Activated CD4-positive, alpha-beta memory T cell treated with anti-CD3 and anti-CD28 coated beads, Interleukin-2, amount 10 ng/mL, durations not matched to agents 7 days and 5 days (primary cell): ENCODE measurements around the gene FCER1G. TPM values are rescaled to one million over a fixed set of nuclear protein-coding genes. Genes with fewer than 3 reads are reported as not detected.

Experiments used
- CTCF ChIA-PET: fragments of 350-600 bp; sonication (Branson Sonifier 250); formaldehyde crosslinking; loops from one replicate; lab custom pipeline; 2021; ENCODE audit warnings: antibody characterized with exemption, inconsistent platforms; lab: Charles Lee
- POLR2A ChIA-PET: fragments of 350-600 bp; sonication (Branson Sonifier 250); formaldehyde crosslinking; loops from one replicate; lab custom pipeline; 2021; ENCODE audit warnings: antibody characterized with exemption; lab: Charles Lee
- DNase-seq: peaks from one replicate; pipeline ENCODE4 v3.0.0-alpha.2; 2020
- H3K27ac Mint-ChIP-seq: one replicate; pipeline ENCODE4 v1.8.0; 2021; ENCODE audit warnings: mild to moderate bottlenecking, mixed read lengths
- H3K27me3 Mint-ChIP-seq: one replicate; pipeline ENCODE4 v1.8.0; 2021; ENCODE audit warnings: mixed read lengths
- H3K36me3 Mint-ChIP-seq: one replicate; pipeline ENCODE4 v1.8.0; 2021; ENCODE audit warnings: low read depth, mixed read lengths
- H3K4me1 Mint-ChIP-seq: one replicate; pipeline ENCODE4 v1.8.0; 2021; ENCODE audit warnings: mixed read lengths
- H3K4me3 Mint-ChIP-seq: one replicate; pipeline ENCODE4 v1.8.0; 2021; ENCODE audit warnings: mild to moderate bottlenecking, mixed read lengths
- H3K9me3 Mint-ChIP-seq: one replicate; pipeline ENCODE4 v1.8.0; 2021; ENCODE audit warnings: mixed read lengths
- total RNA-seq, 2 experiments: library from RNA; stranded (reverse); gene quantifications; one replicate each; pipeline ENCODE4 v1.2.3, GENCODE V29; 2021

FCER1G gene
- total RNA-seq, 2 experiments from 2014 or later = 1.1 to 1.3 TPM

GRCh38 chr1:161261261-161262235, 46.5 kb downstream of the FCER1G start:
- peaks cover 10% of the 10 kb centered on the region for H3K9me3 Mint-ChIP-seq
- peaks cover 15% of the 10 kb centered on the region for H3K4me1 Mint-ChIP-seq
- ChIA-PET CTCF (interaction anchor here (0.8 kb wide), 1 partner anchor 30 kb away, joined by 4 read pairs; no protein-coding TSS in a partner anchor), POLR2A (no interaction called here)
- no peak overlapping the region for H3K27ac Mint-ChIP-seq
- peaks cover 14% of the 10 kb centered on the region for H3K36me3 Mint-ChIP-seq
- peaks cover 65% of the 10 kb centered on the region for H3K27me3 Mint-ChIP-seq
- DNase-seq = no peak
- H3K4me3 Mint-ChIP-seq = no peak overlapping the region

- H3K27me3 Mint-ChIP-seq = peaks cover 30% of the 10 kb centered on the region
- peaks cover 2% of the 10 kb centered on the region for H3K4me1 Mint-ChIP-seq
- DNase-seq = no peak
- POLR2A ChIA-PET = no interaction called here
- H3K9me3 Mint-ChIP-seq = no peaks in the 10 kb centered on the region
- H3K4me3 Mint-ChIP-seq = no peak overlapping the region
- no peak overlapping the region for H3K27ac Mint-ChIP-seq
- H3K36me3 Mint-ChIP-seq = no peaks in the 10 kb centered on the region
- CTCF ChIA-PET = interaction anchor here (1.7 to 1.8 kb wide), 2 partner anchors 35 to 39 kb away, joined by 3 to 4 read pairs; partner anchors contain the start of gene TOMM40L
Observed at GRCh38 chr1:161265305-161265704, 50.2 kb downstream of the FCER1G start.

- peaks cover 21% of the 10 kb centered on the region for H3K27me3 Mint-ChIP-seq
- ChIA-PET CTCF (no interaction called here), POLR2A (no interaction called here)
- no peaks in the 10 kb centered on the region for H3K9me3 Mint-ChIP-seq
- H3K27ac Mint-ChIP-seq = no peak overlapping the region
- peaks cover 2% of the 10 kb centered on the region for H3K4me1 Mint-ChIP-seq
- no peak overlapping the region for H3K4me3 Mint-ChIP-seq
- DNase-seq = no peak
- H3K36me3 Mint-ChIP-seq = no peaks in the 10 kb centered on the region
Observed at GRCh38 chr1:161266202-161266601, 51.1 kb downstream of the FCER1G start.

- Mint-ChIP-seq H3K27ac (no peak overlapping the region), H3K4me1 (peaks cover 2% of the 10 kb centered on the region), H3K4me3 (no peak overlapping the region), H3K27me3 (peaks cover 15% of the 10 kb centered on the region), H3K9me3 (no peaks in the 10 kb centered on the region), H3K36me3 (no peaks in the 10 kb centered on the region)
- DNase-seq = no peak
- ChIA-PET CTCF (no interaction called here), POLR2A (no interaction called here)
Observed at GRCh38 chr1:161266836-161267235, 51.7 kb downstream of the FCER1G start.

- peaks cover 12% of the 10 kb centered on the region for H3K27me3 Mint-ChIP-seq
- ChIA-PET POLR2A (no interaction called here), CTCF (no interaction called here)
- peaks cover 2% of the 10 kb centered on the region for H3K4me1 Mint-ChIP-seq
- H3K4me3 Mint-ChIP-seq = no peak overlapping the region
- H3K9me3 Mint-ChIP-seq = no peaks in the 10 kb centered on the region
- no peak overlapping the region for H3K27ac Mint-ChIP-seq
- H3K36me3 Mint-ChIP-seq = no peaks in the 10 kb centered on the region
- no peak for DNase-seq
Observed at GRCh38 chr1:161267321-161267720, 52.2 kb downstream of the FCER1G start.

Other genes starting within 250 kb of the FCER1G start
- gene F11R, start 194.1 kb upstream of the FCER1G start, total RNA-seq = 10 to 100 TPM; 13.9 to 16.2 TPM
- gene TSTD1, start 176.3 kb upstream of the FCER1G start, total RNA-seq = 10 to 100 TPM; 56.1 to 63.8 TPM
- 10 to 100 TPM; 67.4 to 68.0 TPM for gene USF1, start 169.3 kb upstream of the FCER1G start, total RNA-seq
- 100 to 1,000 TPM; 331 to 339 TPM for gene ARHGAP30, start 145.4 kb upstream of the FCER1G start, total RNA-seq
- gene NECTIN4, start 125.7 kb upstream of the FCER1G start, total RNA-seq = not detected
- gene KLHDC9, start 116.9 kb upstream of the FCER1G start, total RNA-seq = 1 to 10 TPM; 1.2 TPM
- gene PFDN2, start 97.3 kb upstream of the FCER1G start, total RNA-seq = 10 to 100 TPM; 76.6 to 78.8 TPM
- 10 to 100 TPM; 50.8 to 51.5 TPM for gene NIT1, start 97.2 kb upstream of the FCER1G start, total RNA-seq
- 10 to 100 TPM; 38.2 to 40.0 TPM for gene DEDD, start 82.6 kb upstream of the FCER1G start, total RNA-seq
- gene UFC1, start 61.3 kb upstream of the FCER1G start, total RNA-seq = 100 to 1,000 TPM; 103 to 113 TPM
- gene USP21, start 55.8 kb upstream of the FCER1G start, total RNA-seq = 10 to 100 TPM; 32.5 to 34.8 TPM
- 10 to 100 TPM; 32.9 to 33.2 TPM for gene PPOX, start 48.9 kb upstream of the FCER1G start, total RNA-seq
- gene B4GALT3, start 37.8 kb upstream of the FCER1G start, total RNA-seq = 10 to 100 TPM; 55.0 to 56.7 TPM
- gene ADAMTS4, start 16.2 kb upstream of the FCER1G start, total RNA-seq = 1 to 10 TPM in 1 of 2 experiments, under 1 TPM in 1; 0.83 to 1.2 TPM
- 10 to 100 TPM; 83.0 to 87.3 TPM for gene NDUFS2, start 12.9 kb upstream of the FCER1G start, total RNA-seq
- not detected for gene APOA2, start 8.3 kb downstream of the FCER1G start, total RNA-seq
- gene TOMM40L, start 10.8 kb downstream of the FCER1G start, total RNA-seq = 10 to 100 TPM; 17.4 to 18.1 TPM
- not detected for gene NR1I3, start 22.9 kb downstream of the FCER1G start, total RNA-seq
- under 1 TPM in 1 of 2 experiments, not detected in 1; 0.28 TPM for gene PCP4L1, start 43.5 kb downstream of the FCER1G start, total RNA-seq
- 1 to 10 TPM; 5.9 to 8.1 TPM for gene MPZ, start 94.7 kb downstream of the FCER1G start, total RNA-seq
- gene SDHC, start 99.1 kb downstream of the FCER1G start, total RNA-seq = 100 to 1,000 TPM; 172 to 173 TPM
- not detected for gene CFAP126, start 152.6 kb downstream of the FCER1G start, total RNA-seq